ENCODE results near the gene RPP25L. TPM values are rescaled to one million over a fixed set of nuclear protein-coding genes. Genes with fewer than 3 reads are reported as not detected.

Gene RPP25L
- total RNA-seq, 1 donor: 19.2 TPM

- H3K27ac ChIP-seq (ENCODE audit: low read depth, low read length): no peak overlapping the region
- peaks cover 23% of the 10 kb centered on the region for H3K79me2 ChIP-seq (ENCODE audit: insufficient read depth, low read length)
- H3K4me1 ChIP-seq (ENCODE audit: insufficient read depth, low read length): peaks cover 19% of the 10 kb centered on the region
- no peaks in the 10 kb centered on the region for H3K9me3 ChIP-seq (ENCODE audit: low read depth, low read length)
- peak; percentile 85 for DNase-seq (ENCODE audit: insufficient read length, low spot score, missing footprints)
- no peak for TF ChIP-seq CTCF (IDR thresholded peaks at IDR 0.05; ENCODE audit: extremely low read depth, low read depth, low read length)
- H3K36me3 ChIP-seq (ENCODE audit: insufficient read depth, low read length): peaks cover 8% of the 10 kb centered on the region
- no peak overlapping the region for H3K4me2 ChIP-seq (ENCODE audit: insufficient read depth, low read length)
- H2AFZ ChIP-seq (ENCODE audit: low read length): no peak overlapping the region
- H3K4me3 ChIP-seq (ENCODE audit: insufficient read depth, low read length): no peak overlapping the region
- H4K20me1 ChIP-seq (ENCODE audit: insufficient read depth, low read length): peaks cover 19% of the 10 kb centered on the region
- peaks cover 30% of the 10 kb centered on the region for H3K27me3 ChIP-seq (ENCODE audit: insufficient read depth, low read length)
Observed at GRCh38 chr9:34633166-34633565, 21.3 kb upstream of the RPP25L start.

DNA sequence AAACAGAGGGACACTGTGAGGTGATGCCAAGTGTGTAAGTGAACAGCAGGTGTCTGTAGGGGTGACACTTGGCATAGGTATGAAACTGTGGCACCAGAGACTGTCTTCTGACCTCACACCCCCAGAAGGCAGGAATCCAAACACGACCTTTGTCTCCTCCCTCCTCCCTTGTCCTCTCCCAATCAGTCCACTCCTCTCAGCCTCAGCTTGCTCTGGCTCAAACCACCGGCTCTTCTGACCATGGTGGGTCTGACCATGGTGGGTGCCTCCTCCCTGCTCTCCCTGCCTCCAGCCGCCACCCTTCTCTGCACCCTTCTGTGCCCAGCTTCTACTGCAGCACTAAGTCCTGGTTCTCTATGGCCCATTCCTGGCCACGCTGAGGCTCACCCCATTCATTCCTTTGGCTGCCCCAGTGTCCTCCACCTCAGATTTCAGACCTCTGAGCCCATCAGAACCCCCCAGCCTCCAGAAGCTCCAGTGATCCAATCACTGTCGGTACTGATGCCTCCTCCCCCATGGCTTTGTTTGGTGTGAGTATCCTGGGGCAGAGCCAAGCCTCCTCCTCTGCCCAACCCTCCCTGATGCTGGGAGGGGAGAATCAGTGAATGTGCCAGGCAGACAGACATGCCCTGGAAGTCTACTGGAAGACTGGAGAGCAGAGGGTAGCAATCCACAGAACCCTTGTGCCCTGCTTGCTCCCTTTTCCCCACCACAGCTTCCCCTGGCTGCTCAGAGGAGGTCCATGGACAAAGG lies 18.7 kb upstream of the RPP25L start:
- peak; percentile 88 for DNase-seq (ENCODE audit: insufficient read length, low spot score, missing footprints)
- Histone ChIP-seq H3K4me2 (ENCODE audit: insufficient read depth, low read length) (no peak overlapping the region), H3K36me3 (ENCODE audit: insufficient read depth, low read length) (peaks cover 8% of the 10 kb centered on the region), H3K79me2 (ENCODE audit: insufficient read depth, low read length) (peaks cover 6% of the 10 kb centered on the region), H3K4me3 (ENCODE audit: insufficient read depth, low read length) (no peak overlapping the region), H4K20me1 (ENCODE audit: insufficient read depth, low read length) (peaks cover 16% of the 10 kb centered on the region), H3K27me3 (ENCODE audit: insufficient read depth, low read length) (peaks cover 56% of the 10 kb centered on the region), H3K4me1 (ENCODE audit: insufficient read depth, low read length) (peaks cover 5% of the 10 kb centered on the region), H3K9me3 (ENCODE audit: low read depth, low read length) (no peaks in the 10 kb centered on the region), H2AFZ (ENCODE audit: low read length) (no peak overlapping the region), H3K27ac (ENCODE audit: low read depth, low read length) (no peak overlapping the region)
- no peak for TF ChIP-seq CTCF (IDR thresholded peaks at IDR 0.05; ENCODE audit: extremely low read depth, low read depth, low read length)

DNA sequence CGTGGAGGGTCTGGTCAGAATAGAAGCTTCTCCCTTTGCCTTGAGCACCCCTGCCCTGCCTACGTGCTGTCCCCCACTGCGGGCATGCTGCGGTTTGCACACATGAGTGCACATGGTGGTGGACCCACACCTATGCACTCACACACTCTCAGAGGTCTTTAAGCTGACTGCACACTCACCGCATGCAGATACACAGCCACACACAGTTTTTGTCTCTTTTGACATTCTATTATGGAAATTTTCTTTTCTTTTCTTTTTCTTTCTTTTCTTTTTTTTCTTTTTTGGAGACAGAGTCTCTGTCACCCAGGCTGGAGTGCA lies 17.6 kb upstream of the RPP25L start:
- Histone ChIP-seq H3K9me3 (ENCODE audit: low read depth, low read length) (no peaks in the 10 kb centered on the region), H3K36me3 (ENCODE audit: insufficient read depth, low read length) (no peaks in the 10 kb centered on the region), H3K4me2 (ENCODE audit: insufficient read depth, low read length) (no peak overlapping the region), H3K4me1 (ENCODE audit: insufficient read depth, low read length) (peaks cover 4% of the 10 kb centered on the region), H3K27ac (ENCODE audit: low read depth, low read length) (no peak overlapping the region), H4K20me1 (ENCODE audit: insufficient read depth, low read length) (peaks cover 7% of the 10 kb centered on the region), H3K4me3 (ENCODE audit: insufficient read depth, low read length) (no peak overlapping the region), H3K79me2 (ENCODE audit: insufficient read depth, low read length) (no peaks in the 10 kb centered on the region), H2AFZ (ENCODE audit: low read length) (no peak overlapping the region), H3K27me3 (ENCODE audit: insufficient read depth, low read length) (peaks cover 67% of the 10 kb centered on the region)
- no peak for TF ChIP-seq CTCF (IDR thresholded peaks at IDR 0.05; ENCODE audit: extremely low read depth, low read depth, low read length)
- DNase-seq (ENCODE audit: insufficient read length, low spot score, missing footprints): no peak

GRCh38 chr9:34628656-34629490 lies 17.0 kb upstream of the RPP25L start, which contains the start of gene ARID3C:
Gene ARID3C (minus strand): TSS chr9:34629066. CDS start chr9:34628014, 1,052 bp downstream.
- Histone ChIP-seq H2AFZ (ENCODE audit: low read length) (no peak within 1 kb of the TSS), H3K9me3 (ENCODE audit: low read depth, low read length) (no peaks in the 10 kb centered on the region)

More at GRCh38 chr9:34628656-34629490, 17.0 kb upstream of the RPP25L start, which contains the start of gene ARID3C:
- H3K27ac ChIP-seq (ENCODE audit: low read depth, low read length): no peak within 1 kb of the TSS
- no peak for TF ChIP-seq CTCF (IDR thresholded peaks at IDR 0.05; ENCODE audit: extremely low read depth, low read depth, low read length)
- no peaks in the 10 kb centered on the region for H3K36me3 ChIP-seq (ENCODE audit: insufficient read depth, low read length)
- DNase-seq (ENCODE audit: insufficient read length, low spot score, missing footprints): peak; percentile 89
- H3K4me2 ChIP-seq (ENCODE audit: insufficient read depth, low read length): peak within 1 kb of the TSS; percentile 50
- no peaks in the 10 kb centered on the region for H3K79me2 ChIP-seq (ENCODE audit: insufficient read depth, low read length)
- H3K4me3 ChIP-seq (ENCODE audit: insufficient read depth, low read length): peak within 1 kb of the TSS; percentile 37
- H3K27me3 ChIP-seq (ENCODE audit: insufficient read depth, low read length): peaks cover 73% of the 10 kb centered on the region
- peaks cover 4% of the 10 kb centered on the region for H3K4me1 ChIP-seq (ENCODE audit: insufficient read depth, low read length)
- H4K20me1 ChIP-seq (ENCODE audit: insufficient read depth, low read length): peaks cover 7% of the 10 kb centered on the region
